Breast epithelium (tissue), 4 donors: Measurements from ENCODE around the gene SLC16A12. TPM values are rescaled to one million over a fixed set of nuclear protein-coding genes. Genes with fewer than 3 reads are reported as not detected.

Experiments used
- DNase-seq, 2 donors: peaks; one replicate each; pipeline ENCODE4 v3.0.0-alpha.2; 2019; ENCODE audit warnings: low spot score in 2 of 2
- H3K27ac ChIP-seq, 2 donors: fragments of 200-600 bp; sonication (generic) in 1 of 2; one replicate each; pipeline ENCODE4 v1.5.1; 2016 to 2019; ENCODE audit warnings: mild to moderate bottlenecking in 1 of 2
- H3K27me3 ChIP-seq, 2 donors: fragments of 200-600 bp; sonication (generic) in 1 of 2; one replicate each; pipeline versions ENCODE4 v1.5.1 to v1.6.0; 2017 to 2019; ENCODE audit warnings: control low read depth in 1 of 2, mild to moderate bottlenecking in 1 of 2
- H3K36me3 ChIP-seq: fragments of 200-600 bp; one replicate; pipeline ENCODE4 v1.5.1; 2019
- H3K4me1 ChIP-seq, 2 donors: fragments of 200-600 bp; sonication (generic); one replicate each; pipeline ENCODE4 v1.5.1; 2016 to 2019; ENCODE audit warnings: control low read depth in 1 of 2
- H3K4me3 ChIP-seq, 3 donors: fragments of 200-600 bp; sonication (generic); 1 replicate in 2 of 3; 2 replicates in 1 of 3; pipeline ENCODE4 v1.5.1; 2016 to 2019; ENCODE audit warnings: mild to moderate bottlenecking in 3 of 3, moderate library complexity in 2 of 3
- H3K9me3 ChIP-seq, 2 donors: fragments of 200-600 bp; sonication (generic) in 1 of 2; one replicate each; pipeline ENCODE4 v1.5.1; 2016 to 2019; ENCODE audit warnings: control low read depth in 1 of 2
- POLR2A ChIP-seq: fragments of 450-650 bp; IDR thresholded peaks from one replicate; pipeline ENCODE4 v1.6.1; 2016; ENCODE audit warnings: antibody characterized with exemption, mild to moderate bottlenecking, moderate library complexity
- POLR2AphosphoS5 ChIP-seq, 3 donors: sonication (generic); formaldehyde crosslinking; IDR thresholded peaks; one replicate each; pipeline ENCODE4 v1.6.1; 2017; ENCODE audit warnings: antibody characterized with exemption in 3 of 3
- intact Hi-C: fragments of 100-400 bp; cut with DNase I; formaldehyde crosslinking; loops from one replicate; pipeline ENCODE4 v1.15.1; 2023; ENCODE audit warnings: low total_unique reads
- total RNA-seq, 3 donors: library from RNA; depleted of rRNA; stranded (reverse); fragments of >200 nt; gene quantifications; one replicate each; pipeline ENCODE4 v1.1.0, GENCODE V29; 2016
- TF ChIP-seq, protein P1 (sequence below), 3 donors: fragments of 450-650 bp; IDR thresholded peaks; one replicate each; pipeline ENCODE4 v1.5.1; 2016 to 2017; ENCODE audit warnings: antibody characterized with exemption in 3 of 3, mild to moderate bottlenecking in 3 of 3, moderate library complexity in 3 of 3

The SLC16A12 gene
- total RNA-seq, 3 donors from 2014 or later, result 2.6 to 4.8 (median 3.4) TPM

DNA sequence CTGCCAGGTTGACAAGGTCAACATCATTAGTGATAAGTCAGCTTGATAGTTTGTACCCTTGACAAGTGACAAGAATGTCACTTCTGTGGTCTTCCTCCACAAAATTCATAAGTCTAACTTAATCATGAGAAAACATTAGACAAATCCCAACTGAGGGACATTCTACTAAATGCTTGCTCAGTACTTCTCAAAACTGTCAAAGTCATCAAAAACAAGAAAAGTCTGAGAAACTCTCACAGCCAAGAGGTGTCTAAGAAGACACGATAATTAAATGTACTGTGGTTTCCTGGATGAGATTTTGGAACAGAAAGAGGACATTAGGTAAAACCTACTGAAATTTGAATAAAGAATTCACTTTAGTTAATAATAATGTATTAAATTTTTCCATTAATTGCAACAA lies 29.8 kb upstream of the SLC16A12 start:
- Histone ChIP-seq H3K36me3 (no peaks in the 10 kb centered on the region), H3K27me3 (no peaks in the 10 kb centered on the region), H3K27ac (no peak overlapping the region), H3K9me3 (no peaks in the 10 kb centered on the region), H3K4me1 (no peaks in the 10 kb centered on the region), H3K4me3 (no peak overlapping the region)
- no peak for DNase-seq
- intact Hi-C loops, result no loop called here
- TF ChIP-seq, protein P1, sequence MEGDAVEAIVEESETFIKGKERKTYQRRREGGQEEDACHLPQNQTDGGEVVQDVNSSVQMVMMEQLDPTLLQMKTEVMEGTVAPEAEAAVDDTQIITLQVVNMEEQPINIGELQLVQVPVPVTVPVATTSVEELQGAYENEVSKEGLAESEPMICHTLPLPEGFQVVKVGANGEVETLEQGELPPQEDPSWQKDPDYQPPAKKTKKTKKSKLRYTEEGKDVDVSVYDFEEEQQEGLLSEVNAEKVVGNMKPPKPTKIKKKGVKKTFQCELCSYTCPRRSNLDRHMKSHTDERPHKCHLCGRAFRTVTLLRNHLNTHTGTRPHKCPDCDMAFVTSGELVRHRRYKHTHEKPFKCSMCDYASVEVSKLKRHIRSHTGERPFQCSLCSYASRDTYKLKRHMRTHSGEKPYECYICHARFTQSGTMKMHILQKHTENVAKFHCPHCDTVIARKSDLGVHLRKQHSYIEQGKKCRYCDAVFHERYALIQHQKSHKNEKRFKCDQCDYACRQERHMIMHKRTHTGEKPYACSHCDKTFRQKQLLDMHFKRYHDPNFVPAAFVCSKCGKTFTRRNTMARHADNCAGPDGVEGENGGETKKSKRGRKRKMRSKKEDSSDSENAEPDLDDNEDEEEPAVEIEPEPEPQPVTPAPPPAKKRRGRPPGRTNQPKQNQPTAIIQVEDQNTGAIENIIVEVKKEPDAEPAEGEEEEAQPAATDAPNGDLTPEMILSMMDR (IDR thresholded peaks at IDR 0.05), result no peak
- TF ChIP-seq POLR2AphosphoS5 (IDR thresholded peaks at IDR 0.05) (no peak), POLR2A (no peak)

- intact Hi-C loops, result no loop called here
- no peak for TF ChIP-seq POLR2A
- no peak for TF ChIP-seq POLR2AphosphoS5 (IDR thresholded peaks at IDR 0.05)
- TF ChIP-seq, protein P1 (IDR thresholded peaks at IDR 0.05), result peak; percentile 79 to 84 (median 79)
- no peak for DNase-seq
Measured at GRCh38 chr10:89563861-89564478, 28.6 kb upstream of the SLC16A12 start.

DNA sequence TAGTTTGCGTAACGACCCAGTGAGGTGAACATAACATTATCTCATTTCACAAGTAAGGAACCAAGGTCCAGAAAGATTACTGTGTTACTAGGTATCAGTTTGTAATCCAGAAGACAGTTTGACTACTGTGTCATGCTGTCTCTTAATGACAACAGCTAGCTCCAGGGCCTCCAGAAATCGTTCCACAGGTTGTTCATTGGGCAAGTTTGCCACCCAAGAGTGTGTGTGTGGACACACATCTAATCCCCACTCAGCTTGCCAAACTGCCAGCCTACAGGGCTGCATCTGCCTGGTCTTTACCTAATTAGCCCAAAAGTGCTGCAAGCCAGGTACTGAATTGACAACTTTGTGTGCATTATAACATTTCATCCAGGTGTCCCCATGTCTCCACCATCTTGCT lies 27.9 kb upstream of the SLC16A12 start:
- Histone ChIP-seq H3K27ac (no peak overlapping the region), H3K4me3 (no peak overlapping the region), H3K27me3 (no peaks in the 10 kb centered on the region), H3K9me3 (no peaks in the 10 kb centered on the region), H3K36me3 (no peaks in the 10 kb centered on the region), H3K4me1 (no peaks in the 10 kb centered on the region)
- DNase-seq, result no peak
- intact Hi-C loops, result no loop called here
- TF ChIP-seq, protein P1 (IDR thresholded peaks at IDR 0.05), result no peak
- TF ChIP-seq POLR2AphosphoS5 (IDR thresholded peaks at IDR 0.05) (no peak), POLR2A (no peak)

More at GRCh38 chr10:89563861-89564478, 28.6 kb upstream of the SLC16A12 start:
- no peaks in the 10 kb centered on the region for H3K27me3 ChIP-seq
- H3K36me3 ChIP-seq, result no peaks in the 10 kb centered on the region
- H3K27ac ChIP-seq, result no peak overlapping the region
- no peaks in the 10 kb centered on the region for H3K4me1 ChIP-seq
- H3K4me3 ChIP-seq, result no peak overlapping the region
- H3K9me3 ChIP-seq, result no peaks in the 10 kb centered on the region

- intact Hi-C loops, result no loop called here
- Histone ChIP-seq H3K4me3 (no peak overlapping the region), H3K4me1 (no peaks in the 10 kb centered on the region), H3K27me3 (no peaks in the 10 kb centered on the region), H3K36me3 (no peaks in the 10 kb centered on the region), H3K27ac (no peak overlapping the region), H3K9me3 (no peaks in the 10 kb centered on the region)
- DNase-seq, result no peak
- TF ChIP-seq, protein P1 (IDR thresholded peaks at IDR 0.05), result no peak
- TF ChIP-seq POLR2A, result no peak
- TF ChIP-seq POLR2AphosphoS5 (IDR thresholded peaks at IDR 0.05), result no peak
Measured at GRCh38 chr10:89556600-89556999, 21.2 kb upstream of the SLC16A12 start.

- Histone ChIP-seq H3K4me3 (no peak overlapping the region), H3K27me3 (no peaks in the 10 kb centered on the region), H3K4me1 (no peaks in the 10 kb centered on the region), H3K27ac (no peak overlapping the region), H3K9me3 (no peaks in the 10 kb centered on the region), H3K36me3 (no peaks in the 10 kb centered on the region)
- TF ChIP-seq POLR2A, result no peak
- no peak for TF ChIP-seq POLR2AphosphoS5 (IDR thresholded peaks at IDR 0.05)
- TF ChIP-seq, protein P1 (IDR thresholded peaks at IDR 0.05), result no peak
- intact Hi-C loops, result no loop called here
- DNase-seq, result no peak
Measured at GRCh38 chr10:89555688-89556445, 20.5 kb upstream of the SLC16A12 start.
